ENCODE measurements around the gene BRINP2. TPM values are rescaled to one million over a fixed set of nuclear protein-coding genes. Genes with fewer than 3 reads are reported as not detected.

Gene BRINP2
- total RNA-seq = not detected

GRCh38 chr1:177170756-177171535 lies at the start of gene BRINP2:
Gene BRINP2 (plus strand): TSS chr1:177170958. CDS start chr1:177229877, 58,919 bp downstream.

GRCh38 chr1:177164380-177165068 lies 6.2 kb upstream of the BRINP2 start, which contains the start of gene ASTN1:
Gene ASTN1 (minus strand): TSS chr1:177164712. CDS start chr1:177164676, 36 bp downstream.

Other genes with a start within 250 kb of the BRINP2 start
- gene ASTN1, start 6.2 kb upstream of the BRINP2 start, total RNA-seq = not detected